BE2C (cell line): Measurements from ENCODE around the gene ILKAP.

Source experiments
- DNase-seq: peaks from one replicate; pipeline ENCODE4 v3.0.0-alpha.2; 2020
- H3K27me3 ChIP-seq: fragments of 250-450 bp; sonication (Bioruptor Pico); 2 replicates; pipeline ENCODE4 v1.5.1; 2020; ENCODE audit warnings: mild to moderate bottlenecking
- H3K36me3 ChIP-seq: fragments of 250-450 bp; sonication (Bioruptor Pico); 2 replicates; pipeline ENCODE4 v1.5.1; 2020; ENCODE audit warnings: mild to moderate bottlenecking
- H3K4me1 ChIP-seq: fragments of 250-450 bp; sonication (Bioruptor Pico); 2 replicates; pipeline ENCODE4 v1.5.1; 2020
- H3K4me3 ChIP-seq: 2 replicates; pipeline ENCODE4 v1.5.1; 2011; ENCODE audit warnings: low read depth, low read length
- H3K9me3 ChIP-seq: fragments of 250-450 bp; sonication (Bioruptor Pico); 2 replicates; pipeline ENCODE4 v1.5.1; 2020
- CTCF ChIP-seq: IDR thresholded peaks from 2 replicates; pipeline ENCODE4 v1.5.1; 2012; ENCODE audit warnings: mild to moderate bottlenecking, low read depth, low read length

ILKAP gene

GRCh38 chr2:238169708-238170251 lies 33.7 kb downstream of the ILKAP start:
- Histone ChIP-seq H3K4me1 (peaks cover 8% of the 10 kb centered on the region), H3K4me3 (no peak overlapping the region), H3K36me3 (peaks cover 46% of the 10 kb centered on the region), H3K27me3 (no peaks in the 10 kb centered on the region), H3K9me3 (no peaks in the 10 kb centered on the region)
- no peak for DNase-seq
- TF ChIP-seq CTCF, result no peak

GRCh38 chr2:238169048-238169707 lies 34.3 kb downstream of the ILKAP start:
- Histone ChIP-seq H3K36me3 (peaks cover 41% of the 10 kb centered on the region), H3K9me3 (no peaks in the 10 kb centered on the region), H3K27me3 (peaks cover 3% of the 10 kb centered on the region), H3K4me3 (no peak overlapping the region), H3K4me1 (peaks cover 2% of the 10 kb centered on the region)
- DNase-seq, result no peak
- no peak for TF ChIP-seq CTCF

- Histone ChIP-seq H3K36me3 (peaks cover 36% of the 10 kb centered on the region), H3K27me3 (peaks cover 11% of the 10 kb centered on the region), H3K4me3 (no peak overlapping the region), H3K9me3 (no peaks in the 10 kb centered on the region), H3K4me1 (no peaks in the 10 kb centered on the region)
- no peak for DNase-seq
- no peak for TF ChIP-seq CTCF
These were observed 35.1 kb downstream of the ILKAP start for GRCh38 chr2:238168196-238169047.

- no peaks in the 10 kb centered on the region for H3K9me3 ChIP-seq
- H3K4me3 ChIP-seq, result no peak overlapping the region
- H3K4me1 ChIP-seq, result no peaks in the 10 kb centered on the region
- no peak for DNase-seq
- peaks cover 29% of the 10 kb centered on the region for H3K36me3 ChIP-seq
- peaks cover 17% of the 10 kb centered on the region for H3K27me3 ChIP-seq
- no peak for TF ChIP-seq CTCF
These were observed 35.7 kb downstream of the ILKAP start for GRCh38 chr2:238167761-238168160.

- Histone ChIP-seq H3K36me3 (peaks cover 25% of the 10 kb centered on the region), H3K9me3 (no peaks in the 10 kb centered on the region), H3K27me3 (peaks cover 19% of the 10 kb centered on the region), H3K4me1 (no peaks in the 10 kb centered on the region), H3K4me3 (no peak overlapping the region)
- DNase-seq, result no peak
- no peak for TF ChIP-seq CTCF
These were observed 36.2 kb downstream of the ILKAP start for GRCh38 chr2:238167344-238167715.
